H1 (cell line): ENCODE results near the gene COX18. TPM values are rescaled to one million over a fixed set of nuclear protein-coding genes. Genes with fewer than 3 reads are reported as not detected.
A peak's percentile ranks its signal among the peaks of the same experiment; 100 is the strongest.

Experiments
- CTCF ChIA-PET: fragments of 300-600 bp; sonication (Branson Sonifier 250); formaldehyde crosslinking; loops from one replicate; lab custom pipeline; 2021; ENCODE audit not compliant: partially characterized antibody; lab: Charles Lee
- POLR2A ChIA-PET: fragments of 300-600 bp; sonication (Branson Sonifier 250); formaldehyde crosslinking; loops from one replicate; lab custom pipeline; 2021; ENCODE audit warnings: inconsistent platforms; ENCODE audit not compliant: partially characterized antibody; lab: Charles Lee
- DNase-seq, 2 experiments: peaks; one replicate each; pipeline versions ENCODE4 v3.0.0 to v3.0.0-alpha.2; 2010 to 2022; ENCODE audit warnings: low spot score in 2 of 2, low read depth in 1 of 2, mixed read lengths in 1 of 2
- FAIRE-seq: peaks from 2 replicates; lab custom pipeline; 2011; peaks lifted over from hg19 to GRCh38; lab: Jason Lieb, UNC
- H2AFZ ChIP-seq: 2 replicates; pipeline ENCODE4 v1.8.1; 2012; ENCODE audit warnings: low read length, inconsistent platforms
- H2AK5ac ChIP-seq: 2 replicates; pipeline ENCODE4 v1.6.1; 2013; ENCODE audit warnings: low read depth, low read length
- H2BK120ac ChIP-seq: replicated peaks from 2 replicates; pipeline ENCODE3; 2013; ENCODE audit warnings: low read depth, low read length, inconsistent platforms
- H2BK12ac ChIP-seq: 2 replicates; pipeline ENCODE4 v1.6.1; 2013; ENCODE audit warnings: low read depth, low read length
- H2BK15ac ChIP-seq: 2 replicates; pipeline ENCODE4 v1.6.1; 2013; ENCODE audit warnings: low read length
- H2BK20ac ChIP-seq: 2 replicates; pipeline ENCODE4 v1.6.1; 2013; ENCODE audit warnings: low read length
- H2BK5ac ChIP-seq: 2 replicates; pipeline ENCODE4 v1.6.1; 2013; ENCODE audit warnings: low read depth, low read length
- H3K14ac ChIP-seq: 2 replicates; pipeline ENCODE4 v1.6.1; 2013; ENCODE audit warnings: inconsistent platforms; ENCODE audit not compliant: insufficient read length
- H3K18ac ChIP-seq: 2 replicates; pipeline ENCODE4 v1.6.1; 2013; ENCODE audit warnings: low read length; ENCODE audit errors: extremely low read depth
- H3K23ac ChIP-seq: 2 replicates; pipeline ENCODE4 v1.6.1; 2013; ENCODE audit warnings: inconsistent platforms; ENCODE audit not compliant: insufficient read length
- H3K23me2 ChIP-seq: 2 replicates; pipeline ENCODE4 v1.6.1; 2013; ENCODE audit warnings: low read depth, low read length
- H3K27ac ChIP-seq: 2 replicates; pipeline ENCODE4 v1.6.1; 2011; ENCODE audit warnings: low read depth, low read length, inconsistent platforms
- H3K27me3 ChIP-seq, 4 experiments: replicated peaks in 1 of 4; 1 replicate in 1 of 4; 2 replicates in 3 of 4; pipeline versions ENCODE4 v1.6.1 to v1.8.1; 2011 to 2013; ENCODE audit warnings: low read length in 3 of 4, mild to moderate bottlenecking in 3 of 4, inconsistent platforms in 2 of 4, mixed read lengths in 2 of 4, moderate library complexity in 1 of 4; ENCODE audit not compliant: control insufficient read depth in 3 of 4, insufficient read depth in 3 of 4; ENCODE audit errors: extremely low read depth in 1 of 4
- H3K36me3 ChIP-seq, 4 experiments: 2 replicates each; pipeline versions ENCODE4 v1.6.1 to v1.8.1; 2011 to 2013; ENCODE audit warnings: mild to moderate bottlenecking in 4 of 4, low read length in 3 of 4, moderate library complexity in 2 of 4, control low read depth in 1 of 4, inconsistent platforms in 1 of 4; ENCODE audit not compliant: insufficient read depth in 4 of 4, control insufficient read depth in 2 of 4
- H3K4ac ChIP-seq: replicated peaks from 2 replicates; pipeline ENCODE3; 2013; ENCODE audit warnings: low read length, low read depth, mixed read lengths, inconsistent platforms; ENCODE audit not compliant: insufficient read length
- H3K4me1 ChIP-seq, 4 experiments: replicated peaks in 1 of 4; 1 replicate in 1 of 4; 2 replicates in 3 of 4; pipeline versions ENCODE4 v1.6.1 to v1.8.1; 2011 to 2013; ENCODE audit warnings: low read length in 3 of 4, inconsistent platforms in 2 of 4, mixed read lengths in 1 of 4; ENCODE audit not compliant: insufficient read depth in 4 of 4, control insufficient read depth in 3 of 4
- H3K4me2 ChIP-seq, 2 experiments: 2 replicates each; pipeline versions ENCODE4 v1.6.1 to v1.8.1; 2011 to 2013; ENCODE audit warnings: low read depth in 2 of 2, low read length in 2 of 2, control low read depth in 1 of 2, inconsistent platforms in 1 of 2, mild to moderate bottlenecking in 1 of 2; ENCODE audit not compliant: insufficient read depth in 1 of 2
- H3K4me3 ChIP-seq, 4 experiments: fragments of 200-600, 300-600 bp in 1 of 4; sonication (generic), shearing (Covaris generic), sonication (Bioruptor Twin) in 1 of 4; 2 replicates each; pipeline versions ENCODE4 v1.5.1 to v1.8.1; 2011 to 2016; ENCODE audit warnings: low read length in 4 of 4, low read depth in 3 of 4, control low read depth in 2 of 4, inconsistent platforms in 2 of 4, mild to moderate bottlenecking in 2 of 4, mixed read lengths in 1 of 4, moderate library complexity in 1 of 4; ENCODE audit not compliant: insufficient read depth in 2 of 4; ENCODE audit errors: extremely low read depth in 1 of 4
- H3K56ac ChIP-seq: replicated peaks from 2 replicates; pipeline ENCODE3; 2013; ENCODE audit warnings: low read depth, mild to moderate bottlenecking, mixed read lengths, low read length, inconsistent platforms; ENCODE audit not compliant: insufficient read length
- H3K79me1 ChIP-seq: 2 replicates; pipeline ENCODE4 v1.6.1; 2013; ENCODE audit warnings: low read depth, low read length, control low read depth
- H3K79me2 ChIP-seq, 2 experiments: 2 replicates each; pipeline versions ENCODE4 v1.6.1 to v1.8.1; 2012 to 2013; ENCODE audit warnings: low read length in 2 of 2, mild to moderate bottlenecking in 2 of 2, inconsistent platforms in 1 of 2; ENCODE audit not compliant: insufficient read depth in 2 of 2, control insufficient read depth in 1 of 2
- H3K9ac ChIP-seq, 4 experiments: replicated peaks in 1 of 4; 1 replicate in 1 of 4; 2 replicates in 3 of 4; pipeline versions ENCODE4 v1.6.1 to v1.8.1; 2011 to 2013; ENCODE audit warnings: low read depth in 3 of 4, low read length in 3 of 4, control low read depth in 2 of 4, mild to moderate bottlenecking in 2 of 4, moderate library complexity in 2 of 4, inconsistent platforms in 1 of 4; ENCODE audit errors: extremely low read depth in 1 of 4
- H3K9me3 ChIP-seq, 2 experiments: 2 replicates each; pipeline versions ENCODE4 v1.6.1 to v1.8.1; 2012 to 2013; ENCODE audit warnings: mild to moderate bottlenecking in 2 of 2, moderate library complexity in 2 of 2, control low read depth in 1 of 2, inconsistent platforms in 1 of 2, low read depth in 1 of 2, low read length in 1 of 2, mixed read lengths in 1 of 2; ENCODE audit not compliant: insufficient read depth in 2 of 2
- H4K20me1 ChIP-seq, 2 experiments: replicated peaks in 1 of 2; 2 replicates each; pipeline versions ENCODE3 to v1.8.1; 2011 to 2013; ENCODE audit warnings: inconsistent platforms in 2 of 2, low read length in 2 of 2, mild to moderate bottlenecking in 1 of 2; ENCODE audit not compliant: insufficient read depth in 2 of 2, control insufficient read depth in 1 of 2
- H4K5ac ChIP-seq: 2 replicates; pipeline ENCODE4 v1.6.1; 2013; ENCODE audit warnings: low read length, low read depth, mixed read lengths, inconsistent platforms; ENCODE audit not compliant: insufficient read length
- H4K8ac ChIP-seq: 2 replicates; pipeline ENCODE4 v1.8.0; 2013; ENCODE audit warnings: mild to moderate bottlenecking, moderate library complexity, low read length, inconsistent platforms; ENCODE audit not compliant: insufficient read depth; ENCODE audit errors: extremely low read depth
- H4K91ac ChIP-seq: replicated peaks from 2 replicates; pipeline ENCODE3; 2013; ENCODE audit warnings: low read length, mixed read lengths, inconsistent platforms; ENCODE audit not compliant: insufficient read length
- BRCA1 ChIP-seq: IDR thresholded peaks from 2 replicates; pipeline ENCODE4 v1.6.1; 2012; ENCODE audit warnings: low read depth, low read length, improper control_type of control experiment
- CHD2 ChIP-seq: IDR thresholded peaks from 2 replicates; pipeline ENCODE4 v1.6.1; 2012; ENCODE audit warnings: low read length, improper control_type of control experiment
- NANOG ChIP-seq: IDR thresholded peaks from 2 replicates; pipeline ENCODE4 v1.6.1; 2011; ENCODE audit warnings: low read length, low read depth, mild to moderate bottlenecking, inconsistent platforms; ENCODE audit not compliant: insufficient read depth, poor library complexity, severe bottlenecking
- NRF1 ChIP-seq: IDR thresholded peaks from 2 replicates; pipeline ENCODE4 v1.6.1; 2011; ENCODE audit warnings: mild to moderate bottlenecking, low read depth, low read length, improper control_type of control experiment
- WGBS, 2 experiments: shearing (Covaris generic) in 1 of 2; methylation state at CpG; one replicate each; pipeline versions ENCODE4 v1.1.6 to v1.1.7; 2013 to 2015; ENCODE audit warnings: low lambda C conversion rate in 2 of 2, mixed read lengths in 2 of 2, inconsistent platforms in 1 of 2, low coverage in 1 of 2, missing lambda C conversion rate in 1 of 2; ENCODE audit not compliant: insufficient replicate concordance in 2 of 2, insufficient coverage in 1 of 2, insufficient read length in 1 of 2; ENCODE audit errors: extremely low coverage in 1 of 2, missing lambda C conversion rate in 1 of 2; 5-methylcytosine and 5-hydroxymethylcytosine counted together
- long read RNA-seq, 2 experiments: library from RNA in 1 of 2; library from capped mRNA in 1 of 2; stranded (forward); transcript quantifications; one replicate each; pipeline ENCODE4 v2.0.0, GENCODE V29; 2021; ENCODE audit warnings: inconsistent platforms in 1 of 2
- polyA minus RNA-seq, 3 experiments: library from RNA; depleted of rRNA, polyadenylated mRNA; stranded (reverse); fragments of >200 nt; gene quantifications; 1 replicate in 2 of 3; 2 replicates in 1 of 3; pipeline ENCODE4 v1.2.3, GENCODE V29; 2011
- polyA plus RNA-seq, 7 experiments: library from polyadenylated mRNA; depleted of rRNA in 3 of 7; stranded (reverse) in 5 of 7; unstranded in 2 of 7; fragments of >200 nt in 5 of 7; fragments of 200-250 nt in 2 of 7; gene quantifications; 1 replicate in 5 of 7; 2 replicates in 1 of 7; 4 replicates in 1 of 7; pipeline versions ENCODE4 v1.2.1 to v1.2.3, GENCODE V29; 2011 to 2013; ENCODE audit warnings: missing spikeins in 2 of 7, mixed read lengths in 2 of 7
- total RNA-seq: library from RNA; stranded (reverse); fragmentation: NEBNext Ultra II Directional; extraction: Animal tissue kit (Norgen Biotek cat#: 25700); gene quantifications from 2 replicates; pipeline ENCODE4 v1.2.1, GENCODE V29; 2021
- TF ChIP-seq, protein P1 (sequence below): IDR thresholded peaks from 2 replicates; pipeline ENCODE4 v1.6.1; 2012; ENCODE audit warnings: inconsistent platforms

Gene COX18
- total RNA-seq = 21.3 and 23.0 TPM in 2 replicates
- polyA plus RNA-seq (2011; rRNA removed) = 19.7 and 23.7 TPM in 2 replicates
- polyA plus RNA-seq (2011; cell fraction: cytosol; rRNA removed) = 19.8 TPM
- polyA plus RNA-seq (2011; cell fraction: nucleus; rRNA removed) = 14.7 TPM
- polyA plus RNA-seq (2012, experiment 1 of 2) = 13.0 to 17.9 TPM (median 14.6 TPM) in 4 replicates
- 13.6 TPM for polyA plus RNA-seq (2012, experiment 2 of 2)
- polyA plus RNA-seq (2013, experiment 1 of 2) = 15.0 TPM
- 16.8 TPM for polyA plus RNA-seq (2013, experiment 2 of 2)
- polyA minus RNA-seq (2011; rRNA and poly(A)+ RNA removed) = 39.0 and 44.0 TPM in 2 replicates
- polyA minus RNA-seq (2011; cell fraction: cytosol; rRNA and poly(A)+ RNA removed) = 18.0 TPM
- 24.5 TPM for polyA minus RNA-seq (2011; cell fraction: nucleus; rRNA and poly(A)+ RNA removed)
- long read RNA-seq, experiment 1, partial matches to known transcripts = 0 of 19 reads
- long read RNA-seq, experiment 1, other reads (novel, unspliced or antisense) = 19 of 19 reads
- long read RNA-seq, experiment 2, partial matches to known transcripts = 2 of 4 reads
- long read RNA-seq, experiment 2, other reads (novel, unspliced or antisense) = 2 of 4 reads

GRCh38 chr4:73069338-73070073 is at the start of gene COX18:
TSS of gene COX18 (minus strand) at chr4:73069716. CDS start at chr4:73069649, 67 bp downstream.
- H3K14ac ChIP-seq = no peak within 1 kb of the TSS
- CTCF ChIA-PET = interaction anchor here (1.0 kb wide), 1 partner anchor 189 kb away, joined by 4 read pairs; the partner anchor contains the start of gene ANKRD17
- POLR2A ChIA-PET = interaction anchor here (0.7 to 1.7 kb wide), 5 partner anchors 12 to 189 kb away, joined by 3 to 9 read pairs (median 3); partner anchors contain the start of gene ANKRD17
- DNase-seq = peak; percentile 93 to 95
- H3K79me2 ChIP-seq = peaks cover 0 to 12% of the 10 kb centered on the region in 2 experiments; a peak in 2 of 4 replicates
- H2AFZ ChIP-seq = peak within 1 kb of the TSS; percentile 97
- peak within 1 kb of the TSS; percentile 78 to 94 (median 88) for H3K9ac ChIP-seq
- H3K23ac ChIP-seq = no peak within 1 kb of the TSS
- peak; percentile 78 for FAIRE-seq
- peak within 1 kb of the TSS; percentile 58 for H3K4ac ChIP-seq
- peak within 1 kb of the TSS; percentile 40 for H4K5ac ChIP-seq
- no peak within 1 kb of the TSS for H2BK20ac ChIP-seq
- H2AK5ac ChIP-seq = no peak within 1 kb of the TSS
- no peak within 1 kb of the TSS for H2BK120ac ChIP-seq
- H3K4me3 ChIP-seq = peak within 1 kb of the TSS; percentile 63 to 89 (median 83)
- H4K8ac ChIP-seq = peak within 1 kb of the TSS; percentile 92; the same call in 1 of the 2 replicates
- peak within 1 kb of the TSS; percentile 29 for H4K91ac ChIP-seq
- 1% methylated on average over 41 of the region's 62 CpGs; no CpG with 5 or more reads in 1 of the 2 experiments for WGBS, 2 experiments
- H3K4me1 ChIP-seq = peaks cover 0 to 4% (median 1%) of the 10 kb centered on the region in 4 experiments; a peak in 2 of 7 replicates
- H2BK15ac ChIP-seq = no peak within 1 kb of the TSS
- peak within 1 kb of the TSS; percentile 27 for H3K56ac ChIP-seq
- peak within 1 kb of the TSS; percentile 44 for H3K18ac ChIP-seq
- H3K79me1 ChIP-seq = no peaks in the 10 kb centered on the region
- peak within 1 kb of the TSS; percentile 77 for H2BK5ac ChIP-seq
- peaks cover 0 to 12% (median under 1%) of the 10 kb centered on the region in 4 experiments; a peak in 3 of 8 replicates for H3K36me3 ChIP-seq
- peak within 1 kb of the TSS; percentile 92 for H3K27ac ChIP-seq
- H3K4me2 ChIP-seq = peak within 1 kb of the TSS; percentile 95
- peaks cover 7% of the 10 kb centered on the region; the same call in 1 of the 2 replicates for H3K23me2 ChIP-seq
- H2BK12ac ChIP-seq = peak within 1 kb of the TSS; percentile 6; the same call in 1 of the 2 replicates
- H3K27me3 ChIP-seq = no peaks in the 10 kb centered on the region
- H4K20me1 ChIP-seq = no peaks in the 10 kb centered on the region
- no peaks in the 10 kb centered on the region for H3K9me3 ChIP-seq
- peak; percentile 70 for TF ChIP-seq NRF1
- TF ChIP-seq, protein P1, sequence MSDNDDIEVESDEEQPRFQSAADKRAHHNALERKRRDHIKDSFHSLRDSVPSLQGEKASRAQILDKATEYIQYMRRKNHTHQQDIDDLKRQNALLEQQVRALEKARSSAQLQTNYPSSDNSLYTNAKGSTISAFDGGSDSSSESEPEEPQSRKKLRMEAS = peak; percentile 90
- 0 out of 2 replicates have a peak, but pooled peaks have one; percentile 10 for TF ChIP-seq BRCA1
- TF ChIP-seq NANOG = no peak
- peak; percentile 55; the same call in 1 of the 2 replicates for TF ChIP-seq CHD2
